Measurements from ENCODE around the gene INHA. TPM values are rescaled to one million over a fixed set of nuclear protein-coding genes. Genes with fewer than 3 reads are reported as not detected.

The INHA gene
- total RNA-seq, 1 donor from 2014 or later, result not detected

DNA sequence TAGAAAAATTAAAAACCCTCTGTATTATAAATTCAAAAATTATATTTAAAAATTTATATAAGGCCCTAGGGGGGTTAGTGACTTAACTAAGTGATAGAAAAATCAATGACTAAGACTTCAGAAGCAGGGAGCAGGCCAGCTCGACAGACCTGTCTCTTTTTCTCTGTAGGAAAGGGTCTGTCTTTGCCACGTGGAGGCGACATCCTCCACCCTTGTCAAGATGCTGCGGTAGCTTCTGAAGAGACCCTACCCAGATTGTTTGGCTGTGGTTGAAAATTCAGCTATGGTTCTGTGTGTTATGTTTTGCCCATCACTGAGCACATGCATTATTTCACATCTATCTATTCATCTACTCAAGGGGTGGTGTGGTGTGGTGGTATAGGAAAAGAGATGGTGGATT lies 47.1 kb downstream of the INHA start:
- H3K9me3 ChIP-seq, result no peaks in the 10 kb centered on the region
- H3K4me1 ChIP-seq, result no peaks in the 10 kb centered on the region
- no peak for DNase-seq (ENCODE audit: low spot score in 2 of 2)
- TF ChIP-seq, protein P1, sequence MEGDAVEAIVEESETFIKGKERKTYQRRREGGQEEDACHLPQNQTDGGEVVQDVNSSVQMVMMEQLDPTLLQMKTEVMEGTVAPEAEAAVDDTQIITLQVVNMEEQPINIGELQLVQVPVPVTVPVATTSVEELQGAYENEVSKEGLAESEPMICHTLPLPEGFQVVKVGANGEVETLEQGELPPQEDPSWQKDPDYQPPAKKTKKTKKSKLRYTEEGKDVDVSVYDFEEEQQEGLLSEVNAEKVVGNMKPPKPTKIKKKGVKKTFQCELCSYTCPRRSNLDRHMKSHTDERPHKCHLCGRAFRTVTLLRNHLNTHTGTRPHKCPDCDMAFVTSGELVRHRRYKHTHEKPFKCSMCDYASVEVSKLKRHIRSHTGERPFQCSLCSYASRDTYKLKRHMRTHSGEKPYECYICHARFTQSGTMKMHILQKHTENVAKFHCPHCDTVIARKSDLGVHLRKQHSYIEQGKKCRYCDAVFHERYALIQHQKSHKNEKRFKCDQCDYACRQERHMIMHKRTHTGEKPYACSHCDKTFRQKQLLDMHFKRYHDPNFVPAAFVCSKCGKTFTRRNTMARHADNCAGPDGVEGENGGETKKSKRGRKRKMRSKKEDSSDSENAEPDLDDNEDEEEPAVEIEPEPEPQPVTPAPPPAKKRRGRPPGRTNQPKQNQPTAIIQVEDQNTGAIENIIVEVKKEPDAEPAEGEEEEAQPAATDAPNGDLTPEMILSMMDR (IDR thresholded peaks at IDR 0.05), result no peak
- H3K4me3 ChIP-seq, result no peak overlapping the region
- H3K27ac ChIP-seq, result no peak overlapping the region
- H3K36me3 ChIP-seq, result peaks cover 21 to 22% of the 10 kb centered on the region in 2 donors
- no peaks in the 10 kb centered on the region for H3K27me3 ChIP-seq
- intact Hi-C loops (cut with DNase I), result no loop called here

DNA sequence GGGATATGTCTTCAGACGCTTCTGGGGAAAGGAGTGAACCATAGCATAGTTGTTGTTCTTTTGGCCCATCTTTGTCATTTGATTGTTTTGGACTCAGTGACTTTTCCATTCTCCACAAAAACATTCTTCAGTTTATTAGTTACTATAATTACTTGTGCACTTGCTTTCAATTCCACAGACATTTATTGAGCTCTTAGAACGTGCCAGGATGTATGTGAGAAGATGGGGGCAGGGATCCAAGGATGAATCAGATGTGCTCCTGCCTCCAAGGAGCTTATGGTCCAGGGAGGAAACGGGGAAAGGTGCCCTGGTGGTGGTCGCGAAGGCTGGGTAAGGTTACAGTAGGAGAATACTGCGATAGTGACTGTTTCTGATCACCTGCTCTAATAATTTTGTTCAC lies 48.4 kb downstream of the INHA start:
- H3K4me3 ChIP-seq, result no peak overlapping the region
- no peaks in the 10 kb centered on the region for H3K27me3 ChIP-seq
- H3K36me3 ChIP-seq, result peaks cover 9% of the 10 kb centered on the region in 2 donors
- no peaks in the 10 kb centered on the region for H3K4me1 ChIP-seq
- H3K27ac ChIP-seq, result no peak overlapping the region
- no peak for DNase-seq (ENCODE audit: low spot score in 2 of 2)
- intact Hi-C loops (cut with DNase I), result no loop called here
- no peaks in the 10 kb centered on the region for H3K9me3 ChIP-seq
- TF ChIP-seq, protein P1 (IDR thresholded peaks at IDR 0.05), result no peak

DNA sequence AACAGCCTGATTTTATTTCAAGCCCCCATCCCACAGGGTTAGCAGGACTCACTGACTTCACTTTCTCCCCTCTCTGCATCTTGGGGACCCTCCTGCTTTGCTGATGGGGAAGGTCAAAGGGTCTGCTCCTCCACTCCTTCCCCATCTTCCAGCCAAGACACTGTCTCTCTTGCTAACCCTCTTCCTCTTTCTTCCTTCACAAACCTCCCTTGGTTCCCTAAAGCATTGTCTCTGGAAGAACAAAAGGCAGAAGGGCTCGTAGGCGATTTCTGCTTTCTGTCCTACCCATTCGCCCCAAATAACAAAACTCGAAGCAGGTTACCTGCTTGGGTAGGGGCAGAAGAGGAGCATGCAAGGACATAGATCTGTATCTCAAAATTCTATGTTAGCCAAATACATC lies 49.8 kb downstream of the INHA start:
- TF ChIP-seq, protein P1 (IDR thresholded peaks at IDR 0.05), result no peak
- intact Hi-C loops (cut with DNase I), result no loop called here
- DNase-seq (ENCODE audit: low spot score in 2 of 2), result no peak
- no peaks in the 10 kb centered on the region for H3K4me1 ChIP-seq
- H3K36me3 ChIP-seq, result no peaks in the 10 kb centered on the region
- no peak overlapping the region for H3K27ac ChIP-seq
- H3K4me3 ChIP-seq, result no peak overlapping the region
- no peaks in the 10 kb centered on the region for H3K27me3 ChIP-seq
- no peaks in the 10 kb centered on the region for H3K9me3 ChIP-seq

DNA sequence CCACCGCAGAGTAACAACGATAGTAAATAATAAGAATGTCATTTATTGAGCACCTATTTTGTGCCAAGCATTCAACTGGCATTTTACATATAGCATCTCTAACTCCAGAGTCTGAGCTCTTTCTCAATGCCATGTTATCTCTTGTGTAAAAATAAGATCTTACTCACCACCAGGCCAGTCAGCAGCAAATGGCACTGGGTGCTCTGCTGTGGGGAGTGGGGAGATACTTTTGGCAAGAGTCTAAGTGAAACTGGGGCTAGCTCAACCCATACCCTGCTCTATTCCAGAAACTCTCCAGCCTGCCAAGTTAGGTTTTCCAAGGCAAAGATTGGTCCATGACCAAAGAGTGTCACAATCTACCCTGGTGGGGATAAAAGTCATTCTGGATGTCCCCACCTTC lies 50.4 kb downstream of the INHA start:
- no peaks in the 10 kb centered on the region for H3K9me3 ChIP-seq

DNA sequence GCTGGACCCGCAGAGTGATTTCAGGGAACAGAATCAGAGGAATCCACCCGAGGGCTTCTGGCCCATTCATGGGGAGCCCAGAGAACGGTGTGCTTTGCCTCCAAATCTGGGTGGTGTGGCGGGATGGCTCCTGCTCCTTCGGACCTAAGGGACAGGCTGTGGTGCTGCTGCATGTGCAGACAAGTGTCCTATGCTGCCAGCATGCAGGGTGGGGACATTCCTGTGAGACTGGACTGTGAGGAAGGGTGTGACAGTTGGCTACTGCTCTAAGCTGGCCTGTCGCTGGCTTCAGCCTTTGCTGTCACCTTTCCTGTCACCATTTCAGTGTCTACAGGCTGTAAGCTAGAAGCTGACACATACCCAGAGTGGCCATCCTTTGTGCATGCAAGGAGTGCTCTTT lies 52.5 kb downstream of the INHA start:
- intact Hi-C loops (cut with DNase I), result no loop called here
- TF ChIP-seq, protein P1 (IDR thresholded peaks at IDR 0.05), result no peak
- DNase-seq (ENCODE audit: low spot score in 2 of 2), result no peak
- no peaks in the 10 kb centered on the region for H3K36me3 ChIP-seq
- no peaks in the 10 kb centered on the region for H3K9me3 ChIP-seq
- H3K4me3 ChIP-seq, result no peak overlapping the region
- peaks cover 0 to 3% of the 10 kb centered on the region in 2 donors for H3K4me1 ChIP-seq
- no peak overlapping the region for H3K27ac ChIP-seq
- no peaks in the 10 kb centered on the region for H3K27me3 ChIP-seq

More for the DNA sequence above, 50.4 kb downstream of the INHA start:
- TF ChIP-seq, protein P1 (IDR thresholded peaks at IDR 0.05), result no peak
- no peak for DNase-seq (ENCODE audit: low spot score in 2 of 2)
- intact Hi-C loops (cut with DNase I), result no loop called here
- Histone ChIP-seq H3K27me3 (no peaks in the 10 kb centered on the region), H3K36me3 (no peaks in the 10 kb centered on the region), H3K27ac (no peak overlapping the region), H3K4me1 (no peaks in the 10 kb centered on the region), H3K4me3 (no peak overlapping the region)

DNA sequence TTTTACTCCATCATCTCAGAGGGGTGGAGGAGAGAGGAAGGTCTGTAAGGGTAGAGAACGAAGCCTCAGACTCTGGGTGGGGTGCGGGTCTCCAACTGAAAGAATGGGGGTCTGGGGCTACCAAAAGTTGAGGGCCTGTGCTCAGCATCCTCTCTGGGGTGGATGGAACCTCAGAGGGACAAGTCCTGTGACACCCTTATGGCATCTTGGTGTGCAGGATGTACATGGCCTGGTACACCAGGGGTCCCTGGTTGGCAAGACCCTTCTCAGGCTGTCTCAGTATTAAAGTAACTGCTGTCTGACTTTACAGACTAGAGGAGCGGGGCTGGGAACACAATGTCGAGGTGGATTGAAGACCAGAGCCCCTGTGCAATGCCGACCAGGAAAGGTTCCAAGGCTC lies 53.1 kb downstream of the INHA start:
- Histone ChIP-seq H3K9me3 (no peaks in the 10 kb centered on the region), H3K27me3 (no peaks in the 10 kb centered on the region), H3K4me3 (no peak overlapping the region), H3K36me3 (no peaks in the 10 kb centered on the region), H3K27ac (no peak overlapping the region), H3K4me1 (peaks cover 0 to 3% of the 10 kb centered on the region in 2 donors)
- DNase-seq (ENCODE audit: low spot score in 2 of 2), result no peak
- intact Hi-C loops (cut with DNase I), result no loop called here
- TF ChIP-seq, protein P1 (IDR thresholded peaks at IDR 0.05), result no peak

All from ascending aorta (tissue), 2 donors.